Astrocyte (in vitro differentiated cells and primary cell): ENCODE measurements around the gene NKAIN4. TPM values are rescaled to one million over a fixed set of nuclear protein-coding genes. Genes with fewer than 3 reads are reported as not detected.

Experiments used
- DNase-seq: peaks from one replicate; pipeline ENCODE4 v3.0.0-alpha.2; 2010; ENCODE audit warnings: low read depth
- FAIRE-seq: peaks from 2 replicates; lab custom pipeline; 2011; peaks lifted over from hg19 to GRCh38; lab: Jason Lieb, UNC
- H2AFZ ChIP-seq: 2 replicates; pipeline ENCODE4 v1.6.0; 2012; ENCODE audit warnings: low read depth, low read length, inconsistent platforms
- H3K27ac ChIP-seq: 2 replicates; pipeline ENCODE4 v1.5.1; 2011; ENCODE audit warnings: low read depth, low read length, inconsistent platforms
- H3K27me3 ChIP-seq: 2 replicates; pipeline ENCODE4 v1.6.0; 2011; ENCODE audit warnings: low read length, inconsistent platforms; ENCODE audit not compliant: insufficient read depth
- H3K36me3 ChIP-seq: 2 replicates; pipeline ENCODE4 v1.5.1; 2011; ENCODE audit warnings: low read length, inconsistent platforms; ENCODE audit not compliant: insufficient read depth
- H3K4me1 ChIP-seq: 2 replicates; pipeline ENCODE4 v1.5.1; 2011; ENCODE audit warnings: low read length, inconsistent platforms; ENCODE audit not compliant: insufficient read depth
- H3K4me2 ChIP-seq: 2 replicates; pipeline ENCODE4 v1.6.0; 2012; ENCODE audit warnings: low read length, inconsistent platforms
- H3K4me3 ChIP-seq: 2 replicates; pipeline ENCODE4 v1.5.1; 2011; ENCODE audit warnings: low read depth, mild to moderate bottlenecking, low read length, inconsistent platforms; ENCODE audit not compliant: insufficient read depth
- H3K79me2 ChIP-seq: 2 replicates; pipeline ENCODE4 v1.6.0; 2012; ENCODE audit warnings: mild to moderate bottlenecking, low read length, inconsistent platforms; ENCODE audit not compliant: insufficient read depth
- H3K9ac ChIP-seq: 2 replicates; pipeline ENCODE4 v1.6.0; 2012; ENCODE audit warnings: mild to moderate bottlenecking, low read length, inconsistent platforms
- H3K9me3 ChIP-seq: 2 replicates; pipeline ENCODE4 v1.5.1; 2012; ENCODE audit warnings: low read depth, mild to moderate bottlenecking, low read length, inconsistent platforms; ENCODE audit not compliant: insufficient read depth
- H4K20me1 ChIP-seq: 2 replicates; pipeline ENCODE4 v1.6.0; 2012; ENCODE audit warnings: low read length, inconsistent platforms; ENCODE audit not compliant: insufficient read depth
- H3K27ac Mint-ChIP-seq: one replicate; pipeline ENCODE4 v1.8.0; 2021; ENCODE audit warnings: mild to moderate bottlenecking, mixed read lengths; ENCODE audit not compliant: unreplicated experiment
- H3K27me3 Mint-ChIP-seq: one replicate; pipeline ENCODE4 v1.8.0; 2021; ENCODE audit warnings: low read depth, mixed read lengths; ENCODE audit not compliant: unreplicated experiment
- H3K36me3 Mint-ChIP-seq: one replicate; pipeline ENCODE4 v1.8.0; 2021; ENCODE audit warnings: low read depth, mixed read lengths; ENCODE audit not compliant: unreplicated experiment
- H3K4me1 Mint-ChIP-seq: one replicate; pipeline ENCODE4 v1.8.0; 2021; ENCODE audit warnings: low read depth, mixed read lengths; ENCODE audit not compliant: unreplicated experiment
- H3K4me3 Mint-ChIP-seq: one replicate; pipeline ENCODE4 v1.8.0; 2021; ENCODE audit warnings: mild to moderate bottlenecking, moderate library complexity, mixed read lengths; ENCODE audit not compliant: unreplicated experiment
- H3K9me3 Mint-ChIP-seq: one replicate; pipeline ENCODE4 v1.8.0; 2021; ENCODE audit warnings: mild to moderate bottlenecking, mixed read lengths; ENCODE audit not compliant: unreplicated experiment
- EZH2 ChIP-seq: IDR thresholded peaks from 2 replicates; pipeline ENCODE4 v1.6.1; 2012; ENCODE audit warnings: mild to moderate bottlenecking, low read length, inconsistent platforms; ENCODE audit not compliant: insufficient read depth
- total RNA-seq: library from RNA; stranded (reverse); gene quantifications from 2 replicates; pipeline ENCODE4 v1.2.1, GENCODE V29; 2021
- TF ChIP-seq, protein P1 (sequence below): IDR thresholded peaks from 2 replicates; pipeline ENCODE4 v1.5.1; 2011; ENCODE audit warnings: low read depth, mild to moderate bottlenecking, inconsistent platforms, low read length, moderate library complexity; ENCODE audit not compliant: insufficient read depth

NKAIN4 gene
- total RNA-seq, 1 donor from 2014 or later = 162 TPM

DNA sequence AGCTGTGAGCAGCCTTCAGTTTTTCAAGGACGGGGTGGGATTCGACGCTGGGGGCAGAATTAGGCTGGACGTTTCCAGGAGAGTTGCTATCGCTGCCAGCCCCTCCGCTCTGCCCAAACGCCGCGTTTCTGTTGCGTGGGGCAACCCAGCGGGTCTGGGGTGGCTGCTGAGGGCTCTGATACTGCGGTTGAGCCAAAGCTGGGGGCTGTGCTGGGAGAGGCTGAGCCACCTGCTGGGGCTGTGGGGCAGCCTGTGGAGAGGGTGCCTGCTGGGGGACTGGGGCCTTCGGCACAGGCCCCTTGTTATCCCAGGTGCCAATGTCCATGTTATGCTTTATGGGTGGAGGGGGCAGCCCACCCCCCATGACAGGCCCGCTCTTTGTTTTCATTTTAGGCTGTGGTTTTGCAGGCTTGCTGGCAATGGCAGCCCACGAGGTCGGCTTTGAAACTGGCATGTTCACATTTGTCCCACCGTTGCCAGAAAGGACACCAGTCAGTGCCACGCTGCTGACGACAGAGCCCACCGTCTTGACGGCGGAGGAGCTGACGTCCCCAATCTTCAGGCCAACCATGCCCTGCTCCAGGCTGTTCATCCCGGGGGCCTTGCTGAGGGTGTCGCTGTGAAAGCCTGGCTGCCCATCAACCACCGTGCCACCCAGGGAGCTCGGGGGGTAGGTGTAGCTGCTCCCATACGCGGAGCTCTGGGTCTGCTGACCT, 51.3 kb downstream of the NKAIN4 start:
- H3K4me2 ChIP-seq = no peak overlapping the region
- no peak overlapping the region for H3K9ac ChIP-seq
- Mint-ChIP-seq H3K4me1 (peaks cover 32% of the 10 kb centered on the region), H3K36me3 (peaks cover 26% of the 10 kb centered on the region), H3K4me3 (no peak overlapping the region), H3K9me3 (no peaks in the 10 kb centered on the region), H3K27me3 (no peaks in the 10 kb centered on the region), H3K27ac (no peak overlapping the region)
- H3K4me1 ChIP-seq = peaks cover 7% of the 10 kb centered on the region
- no peaks in the 10 kb centered on the region for H3K27me3 ChIP-seq
- FAIRE-seq (no peak), DNase-seq (no peak)
- H2AFZ ChIP-seq = no peak overlapping the region
- no peak overlapping the region for H3K4me3 ChIP-seq
- peaks cover 40% of the 10 kb centered on the region for H3K36me3 ChIP-seq
- TF ChIP-seq, protein P1, sequence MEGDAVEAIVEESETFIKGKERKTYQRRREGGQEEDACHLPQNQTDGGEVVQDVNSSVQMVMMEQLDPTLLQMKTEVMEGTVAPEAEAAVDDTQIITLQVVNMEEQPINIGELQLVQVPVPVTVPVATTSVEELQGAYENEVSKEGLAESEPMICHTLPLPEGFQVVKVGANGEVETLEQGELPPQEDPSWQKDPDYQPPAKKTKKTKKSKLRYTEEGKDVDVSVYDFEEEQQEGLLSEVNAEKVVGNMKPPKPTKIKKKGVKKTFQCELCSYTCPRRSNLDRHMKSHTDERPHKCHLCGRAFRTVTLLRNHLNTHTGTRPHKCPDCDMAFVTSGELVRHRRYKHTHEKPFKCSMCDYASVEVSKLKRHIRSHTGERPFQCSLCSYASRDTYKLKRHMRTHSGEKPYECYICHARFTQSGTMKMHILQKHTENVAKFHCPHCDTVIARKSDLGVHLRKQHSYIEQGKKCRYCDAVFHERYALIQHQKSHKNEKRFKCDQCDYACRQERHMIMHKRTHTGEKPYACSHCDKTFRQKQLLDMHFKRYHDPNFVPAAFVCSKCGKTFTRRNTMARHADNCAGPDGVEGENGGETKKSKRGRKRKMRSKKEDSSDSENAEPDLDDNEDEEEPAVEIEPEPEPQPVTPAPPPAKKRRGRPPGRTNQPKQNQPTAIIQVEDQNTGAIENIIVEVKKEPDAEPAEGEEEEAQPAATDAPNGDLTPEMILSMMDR = no peak
- TF ChIP-seq EZH2 = no peak
- H3K9me3 ChIP-seq = no peaks in the 10 kb centered on the region
- H3K27ac ChIP-seq = no peak overlapping the region
- H4K20me1 ChIP-seq = peaks cover 100% of the 10 kb centered on the region
- peaks cover 96% of the 10 kb centered on the region for H3K79me2 ChIP-seq

- H3K4me1 ChIP-seq = peaks cover 9% of the 10 kb centered on the region
- no peaks in the 10 kb centered on the region for H3K27me3 ChIP-seq
- Mint-ChIP-seq H3K4me1 (peaks cover 38% of the 10 kb centered on the region), H3K27me3 (no peaks in the 10 kb centered on the region), H3K9me3 (no peaks in the 10 kb centered on the region), H3K4me3 (no peak overlapping the region), H3K27ac (no peak overlapping the region), H3K36me3 (peaks cover 28% of the 10 kb centered on the region)
- peaks cover 100% of the 10 kb centered on the region for H4K20me1 ChIP-seq
- H3K36me3 ChIP-seq = peaks cover 35% of the 10 kb centered on the region
- H3K9ac ChIP-seq = no peak overlapping the region
- no peak overlapping the region for H3K27ac ChIP-seq
- H3K79me2 ChIP-seq = peaks cover 98% of the 10 kb centered on the region
- H3K4me3 ChIP-seq = no peak overlapping the region
- no peak for DNase-seq
- no peaks in the 10 kb centered on the region for H3K9me3 ChIP-seq
- FAIRE-seq = no peak
- H3K4me2 ChIP-seq = no peak overlapping the region
- no peak for TF ChIP-seq EZH2
- TF ChIP-seq, protein P1 = no peak
- no peak overlapping the region for H2AFZ ChIP-seq
Observed at GRCh38 chr20:63202021-63202420, 52.2 kb downstream of the NKAIN4 start.

GRCh38 chr20:63198606-63199005, 55.7 kb downstream of the NKAIN4 start:
- H3K4me2 ChIP-seq = no peak overlapping the region
- peaks cover 28% of the 10 kb centered on the region for H3K36me3 ChIP-seq
- no peak for FAIRE-seq
- no peak overlapping the region for H3K9ac ChIP-seq
- H3K4me3 ChIP-seq = no peak overlapping the region
- H3K27ac ChIP-seq = no peak overlapping the region
- H4K20me1 ChIP-seq = peaks cover 100% of the 10 kb centered on the region
- no peak overlapping the region for H3K27ac Mint-ChIP-seq
- H3K36me3 Mint-ChIP-seq = peaks cover 40% of the 10 kb centered on the region
- DNase-seq = no peak
- H3K27me3 Mint-ChIP-seq = no peaks in the 10 kb centered on the region
- H2AFZ ChIP-seq = no peak overlapping the region
- peaks cover 81% of the 10 kb centered on the region for H3K79me2 ChIP-seq
- H3K4me3 Mint-ChIP-seq = no peak overlapping the region
- no peak for TF ChIP-seq EZH2
- TF ChIP-seq, protein P1 = no peak
- H3K27me3 ChIP-seq = no peaks in the 10 kb centered on the region
- no peaks in the 10 kb centered on the region for H3K9me3 Mint-ChIP-seq
- H3K4me1 ChIP-seq = peaks cover 2% of the 10 kb centered on the region
- no peaks in the 10 kb centered on the region for H3K9me3 ChIP-seq
- peaks cover 34% of the 10 kb centered on the region for H3K4me1 Mint-ChIP-seq
